ENCODE results near the gene DMKN.

Gene DMKN

GRCh38 chr19:35524181-35524837 lies 10.9 kb upstream of the DMKN start:
- DNase-seq (ENCODE audit: low spot score): no peak

GRCh38 chr19:35522745-35523327 lies 9.4 kb upstream of the DMKN start:
- no peak for DNase-seq (ENCODE audit: low spot score)

- no peak for DNase-seq (ENCODE audit: low spot score)
Observed at GRCh38 chr19:35521124-35521743, 7.8 kb upstream of the DMKN start.

- DNase-seq (ENCODE audit: low spot score): no peak
Observed at GRCh38 chr19:35519291-35519690, 5.8 kb upstream of the DMKN start.

GRCh38 chr19:35518313-35518712 lies 4.9 kb upstream of the DMKN start:
- no peak for DNase-seq (ENCODE audit: low spot score)

GRCh38 chr19:35517342-35517741 lies 3.9 kb upstream of the DMKN start:
- DNase-seq (ENCODE audit: low spot score): no peak

GRCh38 chr19:35516310-35516709 lies 2.9 kb upstream of the DMKN start:
- no peak for DNase-seq (ENCODE audit: low spot score)

- DNase-seq (ENCODE audit: low spot score): no peak
Observed at GRCh38 chr19:35514282-35514809, 897 bp upstream of the DMKN start.

GRCh38 chr19:35512831-35513627 lies 420 bp downstream of the DMKN start:
- no peak for DNase-seq (ENCODE audit: low spot score)

- no peak for DNase-seq (ENCODE audit: low spot score)
Observed at GRCh38 chr19:35511337-35511736, 2.1 kb downstream of the DMKN start.

GRCh38 chr19:35510626-35510964 lies 2.9 kb downstream of the DMKN start:
- DNase-seq (ENCODE audit: low spot score): no peak

- DNase-seq (ENCODE audit: low spot score): peak; percentile 9
Observed at GRCh38 chr19:35509861-35510625, 3.4 kb downstream of the DMKN start.

GRCh38 chr19:35509018-35509652 lies 4.3 kb downstream of the DMKN start:
- DNase-seq (ENCODE audit: low spot score): no peak

- no peak for DNase-seq (ENCODE audit: low spot score)
Observed at GRCh38 chr19:35508129-35508528, 5.3 kb downstream of the DMKN start.

GRCh38 chr19:35507561-35507960 lies 5.9 kb downstream of the DMKN start:
- no peak for DNase-seq (ENCODE audit: low spot score)

GRCh38 chr19:35506011-35506410 lies 7.4 kb downstream of the DMKN start:
- DNase-seq (ENCODE audit: low spot score): no peak

GRCh38 chr19:35502751-35503150 lies 10.7 kb downstream of the DMKN start:
- DNase-seq (ENCODE audit: low spot score): no peak

GRCh38 chr19:35501684-35502083 lies 11.8 kb downstream of the DMKN start:
- DNase-seq (ENCODE audit: low spot score): no peak

- no peak for DNase-seq (ENCODE audit: low spot score)
Observed at GRCh38 chr19:35500611-35501010, 12.8 kb downstream of the DMKN start.

GRCh38 chr19:35498984-35499527 lies 14.4 kb downstream of the DMKN start:
- DNase-seq (ENCODE audit: low spot score): no peak

GRCh38 chr19:35498220-35498619 lies 15.2 kb downstream of the DMKN start:
- no peak for DNase-seq (ENCODE audit: low spot score)

Data from globus pallidus (tissue), 1 donor.